SK-N-SH (cell line): Measurements from ENCODE around the gene DMD. TPM values are rescaled to one million over a fixed set of nuclear protein-coding genes. Genes with fewer than 3 reads are reported as not detected.

Experiments
- CTCF ChIA-PET: fragments of 300-600, 350-600 bp; formaldehyde crosslinking; extraction: SDS; loops from one replicate; lab custom pipeline; 2021; lab: Yijun Ruan, JAX
- POLR2A ChIA-PET: fragments of 350-600 bp; sonication (Branson Sonifier 250); formaldehyde crosslinking; extraction: SDS; loops from one replicate; lab custom pipeline; 2020; ENCODE audit warnings: antibody characterized with exemption, inconsistent platforms; lab: Yijun Ruan, JAX
- DNase-seq: peaks from one replicate; pipeline ENCODE4 v3.0.0; 2012
- H2AFZ ChIP-seq: fragments of 200-600 bp; sonication (generic); 2 replicates; pipeline ENCODE4 v1.8.1; 2016; ENCODE audit warnings: antibody characterized with exemption, mild to moderate bottlenecking, low read depth
- H3F3A ChIP-seq: fragments of 200-600 bp; sonication (generic); replicated peaks from 2 replicates; pipeline ENCODE3; 2016; ENCODE audit warnings: antibody characterized with exemption, mild to moderate bottlenecking; ENCODE audit not compliant: insufficient read depth
- H3K27ac ChIP-seq, 2 experiments: fragments of 200-500 bp in 1 of 2; fragments of 200-600 bp in 1 of 2; sonication (Bioruptor generic) in 1 of 2; sonication (generic), shearing (Covaris generic) in 1 of 2; 2 replicates each; pipeline versions ENCODE4 v1.5.1 to v1.6.1; 2014 to 2016; ENCODE audit warnings: low read depth in 2 of 2, inconsistent platforms in 1 of 2, low read length in 1 of 2, mild to moderate bottlenecking in 1 of 2, mixed read lengths in 1 of 2
- H3K27me3 ChIP-seq: fragments of 200-600 bp; sonication (generic), shearing (Covaris generic); 2 replicates; pipeline ENCODE4 v1.6.1; 2016; ENCODE audit warnings: mixed run types; ENCODE audit not compliant: insufficient read depth
- H3K36me3 ChIP-seq, 2 experiments: fragments of 200-500 bp in 1 of 2; fragments of 200-600 bp in 1 of 2; sonication (Bioruptor generic) in 1 of 2; sonication (generic) in 1 of 2; replicated peaks in 1 of 2; 2 replicates each; pipeline versions ENCODE3 to v1.5.1; 2014 to 2016; ENCODE audit warnings: low read length in 1 of 2, mild to moderate bottlenecking in 1 of 2; ENCODE audit not compliant: insufficient read depth in 2 of 2, control insufficient read depth in 1 of 2
- H3K4me1 ChIP-seq, 2 experiments: fragments of 200-500 bp in 1 of 2; fragments of 200-600 bp in 1 of 2; sonication (Bioruptor generic) in 1 of 2; sonication (generic), shearing (Covaris generic) in 1 of 2; 2 replicates each; pipeline versions ENCODE4 v1.5.1 to v1.6.1; 2014 to 2016; ENCODE audit warnings: low read depth in 1 of 2, low read length in 1 of 2, mixed run types in 1 of 2; ENCODE audit not compliant: insufficient read depth in 2 of 2, control insufficient read depth in 1 of 2
- H3K4me2 ChIP-seq: fragments of 200-600 bp; sonication (generic), shearing (Covaris generic); 2 replicates; pipeline ENCODE4 v1.6.1; 2017; ENCODE audit warnings: mixed run types
- H3K4me3 ChIP-seq, 2 experiments: fragments of 200-500 bp in 1 of 2; fragments of 200-600 bp in 1 of 2; sonication (Bioruptor generic) in 1 of 2; sonication (generic), shearing (Covaris generic) in 1 of 2; 2 replicates each; pipeline versions ENCODE4 v1.5.1 to v1.8.1; 2014 to 2016; ENCODE audit warnings: low read depth in 2 of 2, inconsistent platforms in 1 of 2, low read length in 1 of 2, mild to moderate bottlenecking in 1 of 2, mixed read lengths in 1 of 2, moderate library complexity in 1 of 2
- H3K79me2 ChIP-seq: fragments of 200-600 bp; sonication (generic); 2 replicates; pipeline ENCODE4 v1.8.1; 2017; ENCODE audit warnings: mild to moderate bottlenecking; ENCODE audit not compliant: insufficient read depth
- H3K9ac ChIP-seq: fragments of 200-600 bp; sonication (generic); 2 replicates; pipeline ENCODE4 v1.6.1; 2017; ENCODE audit warnings: mixed run types
- H3K9me2 ChIP-seq: fragments of 200-600 bp; sonication (generic); 2 replicates; pipeline ENCODE4 v1.6.1; 2017; ENCODE audit warnings: mixed run types
- H3K9me3 ChIP-seq: fragments of 200-600 bp; sonication (generic); 2 replicates; pipeline ENCODE4 v1.6.1; 2017; ENCODE audit warnings: mixed run types, mild to moderate bottlenecking, moderate library complexity
- H4K20me1 ChIP-seq: fragments of 200-600 bp; sonication (generic); 2 replicates; pipeline ENCODE4 v1.6.1; 2017; ENCODE audit warnings: mild to moderate bottlenecking, mixed run types; ENCODE audit not compliant: insufficient read depth
- CHD2 ChIP-seq: fragments of 150-350 bp; IDR thresholded peaks from 2 replicates; pipeline ENCODE4 v1.6.1; 2018; ENCODE audit warnings: low read length; ENCODE audit not compliant: partially characterized antibody
- EP300 ChIP-seq, 2 experiments: IDR thresholded peaks; 2 replicates each; pipeline versions ENCODE4 v1.4.0 to v1.6.1; 2012; ENCODE audit warnings: borderline replicate concordance in 1 of 2, low read depth in 1 of 2, low read length in 1 of 2
- EZH2phosphoT487 ChIP-seq: fragments of 200-600 bp; sonication (generic); IDR thresholded peaks from 2 replicates; pipeline ENCODE4 v1.6.1; 2017; ENCODE audit warnings: low read depth, mixed run types, mild to moderate bottlenecking, antibody characterized with exemption, moderate library complexity, borderline replicate concordance
- GATA2 ChIP-seq: sonication (generic); formaldehyde crosslinking; IDR thresholded peaks from 2 replicates; pipeline ENCODE4 v1.5.0; 2020; ENCODE audit warnings: mild to moderate bottlenecking, missing genetic modification reagents
- JUND ChIP-seq: IDR thresholded peaks from 2 replicates; pipeline ENCODE4 v1.4.0; 2012
- MEF2A ChIP-seq: IDR thresholded peaks from 2 replicates; pipeline ENCODE4 v1.4.0; 2012; ENCODE audit warnings: low read depth, borderline replicate concordance
- NRF1 ChIP-seq: IDR thresholded peaks from 2 replicates; pipeline ENCODE4 v1.6.1; 2012; ENCODE audit warnings: low read depth, mild to moderate bottlenecking, low read length
- RCOR1 ChIP-seq: fragments of 150-350 bp; IDR thresholded peaks from 2 replicates; pipeline ENCODE4 v1.6.1; 2017; ENCODE audit warnings: antibody characterized with exemption, low read length
- SMC3 ChIP-seq: IDR thresholded peaks from 2 replicates; pipeline ENCODE4 v1.6.1; 2012; ENCODE audit warnings: low read depth, low read length, improper control_type of control experiment
- TCF12 ChIP-seq: IDR thresholded peaks from 2 replicates; pipeline ENCODE4 v1.4.0; 2012
- WGBS: methylation state at CpG from one replicate; pipeline ENCODE4 v1.1.6; 2017; ENCODE audit warnings: low lambda C conversion rate; 5-methylcytosine and 5-hydroxymethylcytosine counted together
- polyA plus RNA-seq, 3 experiments: library from polyadenylated mRNA; depleted of rRNA; stranded (reverse); fragments of >200 nt; gene quantifications; 2 replicates each; pipeline ENCODE4 v1.2.3, GENCODE V29; 2012
- TF ChIP-seq, protein P1 (sequence below): IDR thresholded peaks from 2 replicates; pipeline ENCODE4 v1.6.1; 2012; ENCODE audit warnings: mild to moderate bottlenecking, low read depth, low read length, moderate library complexity
- TF ChIP-seq, protein P2 (sequence below): IDR thresholded peaks from 2 replicates; pipeline ENCODE4 v1.4.0; 2012; ENCODE audit warnings: low read depth, borderline replicate concordance
- TF ChIP-seq, protein P3 (sequence below): IDR thresholded peaks from 2 replicates; pipeline ENCODE4; 2012
- TF ChIP-seq, protein P4 (sequence below): IDR thresholded peaks from 2 replicates; pipeline ENCODE4 v1.4.0; 2012; ENCODE audit warnings: low read depth

DMD gene
- polyA plus RNA-seq, 1 of the 3 experiments (the other 2 are of a cell fraction) = 3.9 TPM

DNA sequence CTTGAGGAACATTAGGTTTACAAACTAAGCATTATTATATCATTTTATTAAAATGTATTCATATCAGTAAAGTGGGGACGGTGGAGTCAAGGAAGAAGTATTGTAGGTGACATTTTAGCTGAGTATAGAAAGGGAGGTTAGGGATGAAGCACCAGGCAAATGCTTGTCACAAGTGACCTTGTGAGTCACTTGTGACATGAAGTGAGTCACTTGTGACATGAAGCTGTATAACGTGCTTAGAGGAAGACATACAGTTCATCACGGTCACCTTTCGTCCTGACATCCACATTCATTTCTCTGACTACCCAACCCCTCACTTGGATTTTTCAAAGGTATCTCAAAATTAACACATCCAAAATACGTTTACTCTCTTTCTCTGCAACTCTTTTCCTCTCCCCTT, 1034.8 kb downstream of the DMD start (continued):
- TF ChIP-seq, protein P1, sequence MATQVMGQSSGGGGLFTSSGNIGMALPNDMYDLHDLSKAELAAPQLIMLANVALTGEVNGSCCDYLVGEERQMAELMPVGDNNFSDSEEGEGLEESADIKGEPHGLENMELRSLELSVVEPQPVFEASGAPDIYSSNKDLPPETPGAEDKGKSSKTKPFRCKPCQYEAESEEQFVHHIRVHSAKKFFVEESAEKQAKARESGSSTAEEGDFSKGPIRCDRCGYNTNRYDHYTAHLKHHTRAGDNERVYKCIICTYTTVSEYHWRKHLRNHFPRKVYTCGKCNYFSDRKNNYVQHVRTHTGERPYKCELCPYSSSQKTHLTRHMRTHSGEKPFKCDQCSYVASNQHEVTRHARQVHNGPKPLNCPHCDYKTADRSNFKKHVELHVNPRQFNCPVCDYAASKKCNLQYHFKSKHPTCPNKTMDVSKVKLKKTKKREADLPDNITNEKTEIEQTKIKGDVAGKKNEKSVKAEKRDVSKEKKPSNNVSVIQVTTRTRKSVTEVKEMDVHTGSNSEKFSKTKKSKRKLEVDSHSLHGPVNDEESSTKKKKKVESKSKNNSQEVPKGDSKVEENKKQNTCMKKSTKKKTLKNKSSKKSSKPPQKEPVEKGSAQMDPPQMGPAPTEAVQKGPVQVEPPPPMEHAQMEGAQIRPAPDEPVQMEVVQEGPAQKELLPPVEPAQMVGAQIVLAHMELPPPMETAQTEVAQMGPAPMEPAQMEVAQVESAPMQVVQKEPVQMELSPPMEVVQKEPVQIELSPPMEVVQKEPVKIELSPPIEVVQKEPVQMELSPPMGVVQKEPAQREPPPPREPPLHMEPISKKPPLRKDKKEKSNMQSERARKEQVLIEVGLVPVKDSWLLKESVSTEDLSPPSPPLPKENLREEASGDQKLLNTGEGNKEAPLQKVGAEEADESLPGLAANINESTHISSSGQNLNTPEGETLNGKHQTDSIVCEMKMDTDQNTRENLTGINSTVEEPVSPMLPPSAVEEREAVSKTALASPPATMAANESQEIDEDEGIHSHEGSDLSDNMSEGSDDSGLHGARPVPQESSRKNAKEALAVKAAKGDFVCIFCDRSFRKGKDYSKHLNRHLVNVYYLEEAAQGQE = no peak
- TF ChIP-seq NRF1 (no peak), CHD2 (no peak), GATA2 (CRISPR knock-in tag) (no peak), EZH2phosphoT487 (no peak)
- TF ChIP-seq, protein P2, sequence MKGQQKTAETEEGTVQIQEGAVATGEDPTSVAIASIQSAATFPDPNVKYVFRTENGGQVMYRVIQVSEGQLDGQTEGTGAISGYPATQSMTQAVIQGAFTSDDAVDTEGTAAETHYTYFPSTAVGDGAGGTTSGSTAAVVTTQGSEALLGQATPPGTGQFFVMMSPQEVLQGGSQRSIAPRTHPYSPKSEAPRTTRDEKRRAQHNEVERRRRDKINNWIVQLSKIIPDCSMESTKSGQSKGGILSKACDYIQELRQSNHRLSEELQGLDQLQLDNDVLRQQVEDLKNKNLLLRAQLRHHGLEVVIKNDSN = no peak

DNA sequence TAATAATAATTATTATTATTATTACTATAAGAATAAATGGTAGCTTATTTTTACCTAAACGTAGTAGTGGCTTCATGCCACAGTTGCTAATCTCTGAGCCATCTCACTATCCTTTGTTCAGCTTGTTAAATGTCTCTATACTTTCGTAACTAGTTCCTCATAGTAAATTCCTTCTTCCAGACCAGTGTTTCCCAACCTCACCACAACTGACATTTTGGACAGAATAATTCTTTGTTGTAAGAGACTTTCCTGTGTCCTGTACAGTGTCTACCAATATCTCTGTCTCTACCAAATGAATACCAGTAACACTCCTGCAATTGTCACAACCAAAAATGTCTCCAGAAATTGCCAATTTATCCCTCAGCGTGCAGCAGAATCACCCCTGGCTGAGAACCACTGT, 1040.9 kb downstream of the DMD start:
- H3K4me1 ChIP-seq = no peaks in the 10 kb centered on the region
- H3K4me2 ChIP-seq = no peak overlapping the region
- no peak overlapping the region for H3K4me3 ChIP-seq
- POLR2A ChIA-PET = no interaction called here
- no peak overlapping the region for H3K27ac ChIP-seq
- no peak overlapping the region for H2AFZ ChIP-seq
- no peaks in the 10 kb centered on the region for H3K36me3 ChIP-seq
- no peaks in the 10 kb centered on the region for H3K9me2 ChIP-seq
- DNase-seq = no peak
- H3F3A ChIP-seq = no peaks in the 10 kb centered on the region
- CTCF ChIA-PET = no interaction called here
- no peak overlapping the region for H3K9ac ChIP-seq
- no peaks in the 10 kb centered on the region for H3K9me3 ChIP-seq
- H3K79me2 ChIP-seq = no peaks in the 10 kb centered on the region
- no peaks in the 10 kb centered on the region for H3K27me3 ChIP-seq
- H4K20me1 ChIP-seq = no peaks in the 10 kb centered on the region
- 8% methylated on average over 3 of the region's 3 CpGs for WGBS
- TF ChIP-seq SMC3 (no peak), EP300 (IDR thresholded peaks at IDR 0.05; ENCODE audit: borderline replicate concordance in 1 of 2, low read depth in 1 of 2, low read length in 1 of 2) (no peak), RCOR1 (no peak), JUND (no peak), MEF2A (no peak), TCF12 (no peak)
- TF ChIP-seq, protein P2 = no peak
- TF ChIP-seq, protein P3, sequence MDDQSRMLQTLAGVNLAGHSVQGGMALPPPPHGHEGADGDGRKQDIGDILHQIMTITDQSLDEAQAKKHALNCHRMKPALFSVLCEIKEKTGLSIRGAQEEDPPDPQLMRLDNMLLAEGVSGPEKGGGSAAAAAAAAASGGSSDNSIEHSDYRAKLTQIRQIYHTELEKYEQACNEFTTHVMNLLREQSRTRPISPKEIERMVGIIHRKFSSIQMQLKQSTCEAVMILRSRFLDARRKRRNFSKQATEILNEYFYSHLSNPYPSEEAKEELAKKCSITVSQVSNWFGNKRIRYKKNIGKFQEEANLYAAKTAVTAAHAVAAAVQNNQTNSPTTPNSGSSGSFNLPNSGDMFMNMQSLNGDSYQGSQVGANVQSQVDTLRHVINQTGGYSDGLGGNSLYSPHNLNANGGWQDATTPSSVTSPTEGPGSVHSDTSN = no peak
- TF ChIP-seq, protein P4, sequence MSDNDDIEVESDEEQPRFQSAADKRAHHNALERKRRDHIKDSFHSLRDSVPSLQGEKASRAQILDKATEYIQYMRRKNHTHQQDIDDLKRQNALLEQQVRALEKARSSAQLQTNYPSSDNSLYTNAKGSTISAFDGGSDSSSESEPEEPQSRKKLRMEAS = no peak
